ENCODE measurements around the gene GALNT15. TPM values are rescaled to one million over a fixed set of nuclear protein-coding genes. Genes with fewer than 3 reads are reported as not detected.

The GALNT15 gene
- total RNA-seq, result 10 to 100 TPM; 26.2 to 88.8 (median 39.4) TPM

GRCh38 chr3:16174389-16174788, at the start of gene GALNT15:
GALNT15 (plus strand) TSS chr3:16174680; CDS start chr3:16175152, 472 bp downstream.
- Histone ChIP-seq H3K27me3 (no peaks in the 10 kb centered on the region), H3K4me3 (peak within 1 kb of the TSS in 3 of 4 donors; percentile 7 to 35 (median 9)), H3K36me3 (no peaks in the 10 kb centered on the region), H3K9me3 (no peaks in the 10 kb centered on the region), H3K4me1 (peaks cover 0 to 16% (median 8%) of the 10 kb centered on the region in 4 donors), H3K27ac (peak within 1 kb of the TSS; percentile 50 to 64 (median 58))
- WGBS, 2 donors (ENCODE audit: low coverage in 1 of 2), result 28 to 50% methylated on average over 2 to 8 of the region's 8 CpGs
- DNase-seq, result peak; percentile 70
- TF ChIP-seq EP300 (IDR thresholded peaks at IDR 0.05; ENCODE audit: low read depth) (no peak), POLR2A (IDR thresholded peaks at IDR 0.05) (peak; percentile 20), POLR2AphosphoS5 (IDR thresholded peaks at IDR 0.05) (peak; percentile 61 to 76 (median 70)), CTCF (IDR thresholded peaks at IDR 0.05) (no peak)
- intact Hi-C loops (cut with DNase I; ENCODE audit: low total_unique reads) (loop anchor here (10.0 kb wide), 1 partner anchor 360 kb away; no protein-coding TSS in a partner anchor), in situ Hi-C loops (cut with MboI; ENCODE audit: low pct_ligation_motif_present in 1 of 4, low pct_unique_long_range_greater_than_20kb in 1 of 4, low sequenced_read_pairs in 3 of 4) (loop anchor here in 1 of 4 donors (10.0 kb wide), 1 partner anchor 110 kb away; no protein-coding TSS in a partner anchor)

GRCh38 chr3:16126634-16127033, 47.8 kb upstream of the GALNT15 start:
- no peak overlapping the region for H3K27ac ChIP-seq
- intact Hi-C loops (cut with DNase I; ENCODE audit: low total_unique reads), result no loop called here
- no peak overlapping the region for H3K4me3 ChIP-seq
- WGBS, 2 donors (ENCODE audit: low coverage in 1 of 2), result 93% methylated on average over 8 of the region's 8 CpGs; no CpG with 5 or more reads in 1 of the 2 donors
- in situ Hi-C loops (cut with MboI; ENCODE audit: low pct_ligation_motif_present in 1 of 4, low pct_unique_long_range_greater_than_20kb in 1 of 4, low sequenced_read_pairs in 3 of 4), result no loop called here
- H3K36me3 ChIP-seq, result no peaks in the 10 kb centered on the region
- no peak for DNase-seq
- TF ChIP-seq POLR2A (IDR thresholded peaks at IDR 0.05) (no peak), EP300 (IDR thresholded peaks at IDR 0.05; ENCODE audit: low read depth) (no peak), CTCF (IDR thresholded peaks at IDR 0.05) (no peak), POLR2AphosphoS5 (IDR thresholded peaks at IDR 0.05) (no peak)
- peaks cover 0 to 10% (median 2%) of the 10 kb centered on the region in 4 donors for H3K4me1 ChIP-seq
- H3K27me3 ChIP-seq, result no peaks in the 10 kb centered on the region
- no peaks in the 10 kb centered on the region for H3K9me3 ChIP-seq

- DNase-seq, result no peak
- TF ChIP-seq POLR2A (IDR thresholded peaks at IDR 0.05) (no peak), POLR2AphosphoS5 (IDR thresholded peaks at IDR 0.05) (no peak), CTCF (IDR thresholded peaks at IDR 0.05) (no peak), EP300 (IDR thresholded peaks at IDR 0.05; ENCODE audit: low read depth) (no peak)
- no peaks in the 10 kb centered on the region for H3K9me3 ChIP-seq
Observed at GRCh38 chr3:16127249-16127648, 47.2 kb upstream of the GALNT15 start.

GRCh38 chr3:16130066-16130465, 44.4 kb upstream of the GALNT15 start:
- intact Hi-C loops (cut with DNase I; ENCODE audit: low total_unique reads), result no loop called here
- no peaks in the 10 kb centered on the region for H3K9me3 ChIP-seq
- WGBS, 2 donors (ENCODE audit: low coverage in 1 of 2), result 43% methylated on average over 4 of the region's 4 CpGs; no CpG with 5 or more reads in 1 of the 2 donors
- H3K36me3 ChIP-seq, result no peaks in the 10 kb centered on the region
- in situ Hi-C loops (cut with MboI; ENCODE audit: low pct_ligation_motif_present in 1 of 4, low pct_unique_long_range_greater_than_20kb in 1 of 4, low sequenced_read_pairs in 3 of 4), result no loop called here
- H3K4me1 ChIP-seq, result peaks cover 0 to 11% (median 0%) of the 10 kb centered on the region in 4 donors
- H3K4me3 ChIP-seq, result no peak overlapping the region
- no peak overlapping the region for H3K27ac ChIP-seq
- no peaks in the 10 kb centered on the region for H3K27me3 ChIP-seq
- TF ChIP-seq EP300 (IDR thresholded peaks at IDR 0.05; ENCODE audit: low read depth) (no peak), POLR2AphosphoS5 (IDR thresholded peaks at IDR 0.05) (no peak), POLR2A (IDR thresholded peaks at IDR 0.05) (no peak), CTCF (IDR thresholded peaks at IDR 0.05) (no peak)
- DNase-seq, result no peak

More at GRCh38 chr3:16127249-16127648, 47.2 kb upstream of the GALNT15 start:
- Histone ChIP-seq H3K27ac (no peak overlapping the region), H3K36me3 (no peaks in the 10 kb centered on the region), H3K4me1 (peaks cover 0 to 7% (median 0%) of the 10 kb centered on the region in 4 donors), H3K4me3 (no peak overlapping the region), H3K27me3 (no peaks in the 10 kb centered on the region)
- intact Hi-C loops (cut with DNase I; ENCODE audit: low total_unique reads) (no loop called here), in situ Hi-C loops (cut with MboI; ENCODE audit: low pct_ligation_motif_present in 1 of 4, low pct_unique_long_range_greater_than_20kb in 1 of 4, low sequenced_read_pairs in 3 of 4) (no loop called here)
- 95 to 100% methylated on average over 6 to 8 of the region's 8 CpGs for WGBS, 2 donors (ENCODE audit: low coverage in 1 of 2)
